ENCODE data around the gene MACROH2A1.
"Not testable (repeated sequence)": the region's sequence is repeated elsewhere in the genome, so short reads cannot be mapped to it uniquely, and the experiment has no call there.

MACROH2A1 gene

DNA sequence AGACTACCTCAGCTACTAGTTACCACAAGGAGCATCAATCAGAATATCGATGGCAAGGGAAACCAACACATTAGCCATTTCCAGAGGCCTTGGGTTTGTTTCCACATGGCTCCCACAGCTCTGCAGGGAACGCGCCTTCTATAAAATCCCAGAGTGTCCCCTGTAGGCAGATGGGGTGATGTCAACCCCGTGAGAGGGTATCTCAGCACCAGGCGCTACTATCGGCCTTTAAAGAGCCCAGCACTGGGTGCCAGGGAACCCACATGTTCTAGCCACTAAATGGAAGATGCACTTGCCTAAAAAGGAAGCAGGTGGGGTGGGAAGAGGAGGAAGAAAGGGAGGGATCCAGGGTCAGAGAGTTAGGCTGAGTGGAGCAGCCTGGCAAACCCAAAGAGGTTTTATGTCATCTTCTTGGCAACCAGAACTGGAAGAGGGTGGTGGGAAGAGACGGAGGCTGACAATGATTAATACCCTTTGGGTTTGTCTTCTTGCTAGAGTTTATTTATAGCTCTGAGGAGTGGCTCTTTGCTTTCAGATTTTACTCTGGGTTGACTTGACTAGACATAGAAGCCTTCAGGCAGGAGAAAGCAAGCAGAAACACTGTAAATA lies 19.9 kb downstream of the MACROH2A1 start:
- no peak for DNase-seq (ENCODE audit: extremely low read depth in 1 of 2, low read depth in 1 of 2)

DNA sequence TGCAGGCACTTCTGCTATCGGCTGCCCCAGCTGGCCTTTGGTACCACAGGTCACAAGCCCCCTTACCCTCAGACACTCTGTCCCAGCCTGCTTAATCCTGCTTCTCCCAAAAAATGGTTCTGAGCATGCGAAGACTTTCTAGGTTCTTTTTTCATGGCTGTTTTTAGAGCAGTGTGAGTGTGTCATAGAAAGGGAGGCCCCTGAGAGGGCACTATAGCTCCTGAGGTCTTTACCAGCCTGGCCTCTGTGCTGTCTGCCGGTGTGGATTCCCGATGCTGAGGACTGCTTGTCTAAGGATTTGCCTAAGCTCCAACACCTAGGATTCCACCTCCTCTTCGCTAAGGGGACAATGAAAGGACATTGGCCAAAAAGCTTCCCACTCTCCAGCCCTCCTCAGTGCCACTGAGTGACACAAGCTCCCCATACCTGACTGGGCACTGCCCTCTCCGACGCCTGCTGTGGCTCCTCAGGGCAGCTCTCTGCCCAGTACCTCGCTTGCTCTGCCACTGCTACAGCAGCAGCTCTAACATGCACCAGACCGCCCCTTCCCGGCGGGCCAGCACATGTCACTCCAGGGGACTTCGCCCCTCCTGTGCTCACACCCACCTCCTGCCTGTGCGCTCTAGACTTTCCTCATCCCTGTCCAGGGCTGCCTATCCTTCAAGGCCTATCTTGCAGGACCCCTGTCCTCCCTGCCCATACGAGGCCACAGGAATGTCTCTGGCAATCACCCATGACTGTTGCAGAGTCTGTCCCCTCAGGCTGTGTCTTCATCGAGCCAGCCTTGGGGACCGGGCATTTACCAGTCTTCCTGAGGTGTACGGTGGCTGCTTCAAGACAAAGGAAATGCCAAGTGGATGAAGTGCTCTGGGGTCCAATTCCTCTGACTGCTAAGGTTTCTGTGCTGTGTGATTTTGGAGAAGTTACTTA lies 21.0 kb downstream of the MACROH2A1 start:
- DNase-seq (ENCODE audit: extremely low read depth in 1 of 2, low read depth in 1 of 2), result no peak

DNA sequence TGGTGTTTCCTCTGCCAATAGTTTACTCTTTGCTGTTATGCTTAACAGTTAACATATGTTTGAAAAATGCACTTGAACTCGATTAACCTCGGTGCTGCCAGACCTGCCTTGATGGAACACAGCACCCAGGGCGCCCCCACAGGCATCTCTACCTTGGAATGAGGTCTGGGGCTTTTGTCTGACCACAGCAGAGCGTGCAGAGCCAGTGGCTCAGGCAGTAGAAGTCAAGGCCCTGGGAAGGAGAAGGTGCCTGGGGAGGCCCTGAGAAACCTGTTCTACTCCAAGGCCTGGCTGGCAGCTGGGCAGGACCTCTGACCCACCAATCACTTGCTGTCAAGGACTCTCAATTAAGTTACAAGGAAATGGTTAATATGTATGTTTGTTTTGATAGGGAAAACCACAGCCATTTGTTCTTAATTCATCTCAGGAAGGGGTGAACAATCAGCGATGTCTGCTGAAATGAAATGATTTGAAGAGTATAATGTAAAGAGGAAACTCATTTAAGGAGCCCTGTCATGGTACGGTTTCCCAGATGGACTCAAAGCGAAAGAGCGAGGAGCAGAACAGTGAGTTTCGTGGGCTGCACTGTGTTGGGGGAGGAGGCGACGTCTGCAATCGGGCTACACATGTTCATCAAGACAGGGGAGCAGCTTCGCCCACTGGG lies 21.9 kb downstream of the MACROH2A1 start:
- DNase-seq (ENCODE audit: extremely low read depth in 1 of 2, low read depth in 1 of 2), result peak in 1 of 2 donors; percentile 42

DNA sequence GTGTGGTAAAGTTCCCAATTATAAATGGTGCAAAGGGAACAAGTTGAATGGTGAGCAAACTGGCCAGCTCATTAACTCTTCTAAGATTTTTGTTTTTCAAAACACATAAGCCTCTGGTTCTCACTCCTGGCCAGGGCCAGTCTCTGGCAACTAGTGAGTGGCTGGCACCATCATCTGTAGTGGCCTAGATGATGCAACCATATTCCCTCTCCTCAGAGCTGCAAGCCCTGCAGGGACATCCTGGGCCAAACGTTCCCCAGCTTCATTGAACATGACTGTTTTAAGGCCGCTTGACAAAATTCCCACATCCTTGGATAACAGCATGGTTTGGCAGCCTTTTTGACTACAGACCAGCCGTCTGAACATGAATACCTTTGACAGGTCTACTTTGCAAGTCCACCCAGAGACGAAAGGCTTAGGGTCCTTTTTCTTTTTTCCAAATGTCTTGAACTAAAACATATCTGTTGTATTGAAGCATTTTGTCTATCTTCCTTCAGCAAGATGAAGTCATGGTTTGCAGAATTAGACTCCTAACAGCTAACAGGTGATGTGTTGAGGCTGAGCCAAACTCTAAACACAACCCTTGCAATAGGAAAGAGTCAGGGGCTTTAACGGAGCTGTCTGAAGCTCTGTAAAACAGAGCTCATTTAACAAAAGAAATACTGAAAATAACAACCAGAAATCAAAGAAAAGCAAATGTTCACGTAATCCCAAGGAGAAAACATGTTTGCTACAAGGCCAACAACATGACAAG lies 23.8 kb downstream of the MACROH2A1 start:
- no peak for DNase-seq (ENCODE audit: extremely low read depth in 1 of 2, low read depth in 1 of 2)

DNA sequence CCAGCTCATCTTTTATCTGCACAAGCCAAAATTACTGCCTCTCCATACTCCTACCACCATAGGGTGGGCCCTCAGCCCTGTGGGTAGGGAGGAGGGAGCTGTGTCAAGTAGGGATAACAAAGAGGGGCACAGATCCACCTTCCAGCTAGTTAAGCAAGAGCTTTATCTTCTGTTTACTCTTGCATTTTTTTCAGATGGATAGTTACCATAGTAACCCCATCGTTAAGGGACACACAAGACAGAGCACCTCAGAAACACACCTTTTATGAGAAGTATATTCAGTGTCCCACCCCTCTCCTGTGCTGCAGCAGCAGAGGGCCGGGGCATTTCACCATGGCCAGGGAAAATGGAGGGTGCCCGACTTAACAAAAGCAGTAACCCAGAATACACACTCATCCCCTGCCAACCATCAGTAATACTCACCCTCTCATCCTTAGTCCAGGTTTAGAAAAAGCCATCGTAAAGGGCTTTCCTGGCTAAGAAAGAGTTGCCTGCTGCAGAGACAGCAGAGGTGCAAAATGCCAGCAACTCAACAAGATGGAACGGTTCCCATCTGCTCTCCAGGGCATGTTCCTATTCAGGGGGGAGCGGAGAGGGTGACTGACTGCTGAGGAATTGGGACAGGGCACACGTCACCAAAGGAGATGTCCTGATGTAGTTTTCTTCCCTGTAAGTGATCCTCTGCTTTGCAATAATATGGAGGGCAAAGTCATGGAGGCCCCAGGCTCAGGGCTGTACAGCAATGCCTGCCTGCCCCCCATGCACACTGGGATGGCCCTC lies 25.1 kb downstream of the MACROH2A1 start:
- no peak for DNase-seq (ENCODE audit: extremely low read depth in 1 of 2, low read depth in 1 of 2)

DNA sequence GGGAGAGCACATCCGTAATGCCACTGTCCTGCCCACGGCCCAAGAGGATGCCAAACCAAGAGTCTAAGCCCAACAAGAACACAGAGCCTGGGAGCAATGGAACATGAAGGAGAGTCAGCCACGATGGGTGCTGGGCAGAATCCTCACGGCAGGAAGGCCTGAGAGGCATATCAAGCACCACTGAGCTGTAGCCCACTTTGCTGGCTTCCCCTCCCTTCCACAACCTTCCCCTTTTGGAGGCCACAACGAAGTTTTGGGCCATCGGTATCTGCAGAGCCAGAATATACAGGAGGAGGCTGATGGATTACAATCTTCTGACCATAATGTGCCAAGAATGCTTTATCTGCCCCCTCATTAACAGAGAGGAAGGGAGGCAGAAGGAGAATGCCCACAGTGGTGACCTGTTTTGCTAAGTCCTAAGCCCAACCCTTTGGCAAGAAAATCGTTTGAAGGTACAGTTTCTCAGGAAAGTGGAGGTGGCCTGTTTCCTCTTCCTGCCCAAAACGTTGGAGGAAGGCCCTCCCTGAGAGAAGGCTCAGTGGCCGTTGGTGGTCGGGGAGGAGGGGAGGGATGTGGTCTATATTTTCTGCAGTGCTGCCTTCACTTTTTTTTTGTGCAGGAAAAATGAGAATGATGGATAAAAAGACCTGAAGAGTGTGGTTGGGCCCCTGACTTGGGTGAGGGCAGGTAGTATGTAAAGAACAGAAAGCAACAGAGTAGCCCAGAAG lies 26.2 kb downstream of the MACROH2A1 start:
- no peak for DNase-seq (ENCODE audit: extremely low read depth in 1 of 2, low read depth in 1 of 2)

DNA sequence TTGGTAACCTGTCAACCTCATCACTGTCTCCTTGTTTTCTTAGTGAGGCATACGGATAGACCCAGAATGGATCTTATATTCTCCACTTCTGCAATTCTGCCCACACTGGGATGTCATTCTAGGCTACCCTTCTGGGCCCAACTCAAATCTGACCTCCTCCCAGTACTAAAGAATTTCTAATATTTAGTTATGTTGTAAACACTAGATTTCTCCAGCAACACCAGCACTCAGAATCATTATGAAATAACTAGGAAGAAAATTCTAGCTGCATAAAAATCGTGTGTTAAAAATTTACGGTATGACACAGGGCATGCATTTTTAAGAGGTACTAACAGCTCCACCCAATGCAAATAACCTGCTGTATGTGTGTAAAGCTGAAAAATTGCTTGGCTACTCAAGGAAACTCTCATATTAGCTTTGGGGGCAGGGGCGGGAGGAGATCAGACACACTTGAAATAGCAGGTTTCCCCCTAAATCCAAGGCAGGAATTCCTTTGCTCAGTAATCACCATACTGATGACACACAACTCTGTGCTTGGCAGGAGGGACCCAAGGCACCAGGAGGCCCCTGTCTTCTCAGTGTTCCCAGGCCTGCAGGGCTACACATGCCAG lies 27.3 kb downstream of the MACROH2A1 start:
- DNase-seq (ENCODE audit: extremely low read depth in 1 of 2, low read depth in 1 of 2), result no peak

DNA sequence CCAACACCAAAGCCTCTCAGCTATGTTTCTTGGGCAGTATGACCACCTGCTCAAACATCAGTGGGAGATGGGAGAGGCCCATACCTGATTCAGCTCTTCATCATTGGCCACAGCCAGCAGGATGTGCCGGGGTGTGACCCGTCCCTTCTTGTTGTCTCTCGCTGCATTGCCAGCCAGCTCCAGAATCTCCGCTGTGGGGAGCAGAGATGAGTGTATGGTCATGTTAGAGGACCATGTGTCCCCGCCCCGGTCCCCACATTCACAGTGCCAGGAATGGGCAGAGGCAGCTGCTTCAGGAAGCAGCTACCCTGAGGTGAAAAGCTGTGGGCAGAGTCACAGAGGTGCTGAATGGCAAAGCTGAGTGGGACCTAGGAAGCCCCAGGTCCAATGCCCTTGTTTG lies 29.1 kb downstream of the MACROH2A1 start:
- DNase-seq (ENCODE audit: extremely low read depth in 1 of 2, low read depth in 1 of 2), result no peak

DNA sequence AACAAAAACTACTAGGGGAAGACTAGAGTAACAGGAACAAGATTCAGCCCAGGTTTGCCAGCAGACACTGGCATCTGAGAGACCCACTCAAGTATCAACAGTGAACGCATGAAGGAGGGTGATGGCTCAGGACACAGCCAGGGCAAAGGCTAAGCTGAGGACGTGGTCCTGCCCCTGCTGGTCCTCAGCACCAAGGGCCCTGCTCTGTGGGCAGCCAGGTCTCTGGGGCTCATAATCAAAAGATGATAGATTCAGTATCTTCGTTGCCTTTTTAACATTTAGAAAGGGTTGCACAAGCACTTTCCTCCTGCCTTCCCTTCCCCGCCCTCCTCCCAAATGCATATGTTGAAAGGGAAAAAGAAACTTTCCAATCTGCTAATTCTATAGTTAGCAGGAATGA lies 31.5 kb downstream of the MACROH2A1 start:
- no peak for DNase-seq (ENCODE audit: extremely low read depth in 1 of 2, low read depth in 1 of 2)

DNA sequence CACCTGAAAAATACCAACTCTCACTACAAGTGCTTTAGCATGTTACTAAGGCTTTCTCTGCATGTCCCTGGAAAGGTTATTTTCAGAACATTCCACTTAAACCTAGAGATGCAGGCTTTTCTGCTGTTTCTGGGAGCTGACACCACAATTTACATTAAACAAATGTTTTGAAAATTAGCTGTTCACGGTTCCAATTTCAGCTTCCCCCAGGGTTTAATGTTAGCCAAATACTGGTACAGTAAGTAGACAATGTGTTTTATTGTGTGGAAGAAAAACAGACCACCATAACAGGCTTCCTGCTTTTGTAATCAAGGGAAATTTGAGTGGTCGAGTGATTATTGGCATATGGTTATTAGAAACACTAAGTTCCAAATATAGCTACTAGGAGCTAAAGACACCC lies 32.0 kb downstream of the MACROH2A1 start:
- no peak for DNase-seq (ENCODE audit: extremely low read depth in 1 of 2, low read depth in 1 of 2)

DNA sequence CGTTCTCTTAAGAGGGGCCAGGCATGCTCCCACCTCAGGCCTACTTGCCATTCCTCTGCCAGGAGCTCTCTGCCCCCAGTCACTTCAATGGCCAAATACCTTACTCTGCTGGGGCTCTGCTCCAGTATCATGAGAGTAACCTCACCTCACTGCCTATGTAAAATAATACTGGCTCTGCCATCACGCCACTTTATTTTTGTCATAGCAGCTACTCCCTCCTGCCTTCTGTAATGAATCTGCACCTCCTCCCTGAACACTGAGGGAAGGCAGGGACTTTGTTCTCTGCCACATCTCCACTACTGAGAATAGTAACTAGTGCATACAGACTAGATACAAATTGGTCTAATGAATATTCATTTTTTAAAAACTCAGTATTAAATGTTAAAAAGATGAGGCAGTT lies 33.8 kb downstream of the MACROH2A1 start:
- no peak for DNase-seq (ENCODE audit: extremely low read depth in 1 of 2, low read depth in 1 of 2)

DNA sequence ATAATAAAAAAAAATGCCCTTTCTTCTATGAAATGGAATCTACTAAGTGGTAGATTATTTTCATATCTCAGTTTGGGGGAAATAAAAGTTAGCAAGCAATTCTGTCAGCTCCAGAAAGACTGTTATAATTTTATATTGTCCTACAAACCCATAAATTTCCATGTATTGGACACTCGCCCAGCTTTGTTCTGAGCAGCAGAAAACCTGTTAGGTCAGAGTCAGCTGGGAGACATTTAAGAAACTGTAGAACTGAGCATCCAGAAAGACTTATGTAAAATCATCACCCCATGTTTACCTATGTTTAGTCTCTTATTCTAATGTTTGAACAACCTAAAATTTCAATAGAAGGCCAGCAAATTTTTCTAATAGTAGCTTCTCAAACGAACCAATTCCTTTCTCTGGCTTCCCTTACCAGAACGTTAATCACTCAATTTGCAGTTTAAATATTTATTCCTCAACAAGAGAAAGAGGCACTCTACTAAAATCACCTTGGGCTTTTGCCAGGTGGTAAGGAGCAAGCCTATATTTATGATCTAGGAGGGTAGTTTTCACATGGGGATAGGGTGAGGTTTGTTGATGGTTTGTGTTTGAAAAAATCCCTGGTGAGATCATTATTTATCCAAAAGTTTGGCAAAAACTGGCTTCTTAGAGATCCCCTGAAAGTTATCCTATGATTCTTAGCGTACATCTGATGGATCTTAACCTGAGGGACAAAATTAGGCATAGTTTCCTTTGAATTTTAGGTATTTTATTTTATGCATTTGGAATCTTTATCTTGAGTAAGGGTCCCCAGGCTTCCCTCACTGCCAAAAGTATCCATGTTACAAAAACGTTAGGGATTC lies 34.4 kb downstream of the MACROH2A1 start:
- no peak for DNase-seq (ENCODE audit: extremely low read depth in 1 of 2, low read depth in 1 of 2)

DNA sequence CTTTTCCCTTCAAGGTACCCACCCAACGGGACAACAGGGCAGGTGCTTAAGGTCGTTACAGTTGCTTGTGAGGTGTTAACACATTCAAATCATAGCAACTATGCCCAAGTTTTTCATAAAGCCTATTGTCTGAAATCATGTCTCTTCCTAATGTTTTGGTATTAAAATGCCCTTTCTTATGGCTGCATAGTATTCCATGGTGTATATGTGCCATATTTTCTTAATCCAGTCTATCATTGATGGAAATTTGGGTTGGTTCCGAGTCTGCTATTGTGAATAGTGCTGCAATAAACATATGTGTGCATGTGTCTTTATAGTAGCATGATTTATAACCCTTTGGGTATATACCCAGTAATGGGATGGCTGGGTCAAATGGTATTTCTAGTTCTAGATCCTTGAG lies 35.7 kb downstream of the MACROH2A1 start:
- DNase-seq (ENCODE audit: extremely low read depth in 1 of 2, low read depth in 1 of 2), result not testable (repeated sequence)

DNA sequence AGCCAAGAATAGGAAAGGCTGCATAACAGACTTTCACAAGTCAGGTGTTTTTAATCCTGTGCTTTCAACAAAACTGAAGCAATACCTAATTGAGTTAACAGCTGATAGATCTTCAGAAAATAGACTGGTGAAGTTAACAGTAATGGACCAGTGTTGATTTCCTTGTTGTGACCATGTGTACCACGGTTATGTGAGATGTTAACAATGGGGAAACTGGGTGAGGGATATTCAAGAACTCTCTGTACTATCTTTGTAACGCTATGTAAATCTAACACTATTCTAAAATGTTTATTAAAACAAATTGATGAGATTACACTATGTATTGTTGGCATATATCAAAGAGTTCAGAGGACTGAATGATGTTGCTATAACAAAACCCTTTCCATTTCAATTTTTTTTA lies 36.9 kb downstream of the MACROH2A1 start:
- no peak for DNase-seq (ENCODE audit: extremely low read depth in 1 of 2, low read depth in 1 of 2)

DNA sequence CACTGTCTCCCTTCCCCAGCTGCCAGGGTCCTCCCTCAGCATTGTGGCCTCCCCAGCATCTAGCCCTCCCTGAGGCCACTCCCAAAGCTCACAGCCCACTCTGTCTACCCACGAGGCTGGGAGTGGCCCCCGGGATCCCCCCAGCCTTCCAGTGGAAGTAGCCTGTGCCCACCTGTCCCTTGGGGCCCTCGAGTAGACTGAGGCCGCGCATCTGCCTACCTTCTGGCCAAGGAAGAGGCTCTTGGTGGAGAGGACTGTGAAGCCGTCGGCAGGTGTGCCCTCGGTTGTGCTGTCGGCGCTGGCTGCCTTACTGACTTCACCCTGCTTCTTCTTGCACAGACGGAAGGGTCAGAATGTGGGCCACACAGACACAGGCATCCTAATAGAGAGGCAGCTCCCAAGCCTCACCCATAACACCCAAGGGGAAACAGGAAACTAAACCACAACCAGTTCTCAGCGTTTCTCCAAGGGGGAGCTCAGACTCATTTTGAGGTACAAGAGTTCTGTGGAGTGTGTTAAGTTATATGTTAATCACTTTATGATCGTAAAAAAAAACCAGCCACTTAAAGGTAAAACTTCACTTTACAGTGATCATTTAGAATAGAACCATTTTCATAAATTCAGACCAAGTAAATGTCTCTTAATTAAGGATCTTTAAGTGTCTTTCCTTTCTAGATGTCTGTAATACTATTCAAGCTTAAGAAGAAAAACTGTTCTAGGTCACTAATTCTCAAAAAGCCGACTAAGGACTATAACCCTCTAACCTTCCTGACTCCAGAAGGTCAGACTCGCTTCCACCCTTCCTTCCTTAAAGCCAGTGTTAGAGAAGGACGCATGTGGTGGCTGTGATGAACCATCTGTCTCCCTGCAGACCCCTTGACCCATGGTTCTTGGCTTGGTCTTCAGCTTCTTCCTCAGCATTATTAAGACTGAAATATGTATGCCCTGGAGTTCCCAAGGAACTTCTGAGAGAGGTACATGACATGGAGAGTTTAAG lies 38.5 kb downstream of the MACROH2A1 start:
- no peak for DNase-seq (ENCODE audit: extremely low read depth in 1 of 2, low read depth in 1 of 2)

DNA sequence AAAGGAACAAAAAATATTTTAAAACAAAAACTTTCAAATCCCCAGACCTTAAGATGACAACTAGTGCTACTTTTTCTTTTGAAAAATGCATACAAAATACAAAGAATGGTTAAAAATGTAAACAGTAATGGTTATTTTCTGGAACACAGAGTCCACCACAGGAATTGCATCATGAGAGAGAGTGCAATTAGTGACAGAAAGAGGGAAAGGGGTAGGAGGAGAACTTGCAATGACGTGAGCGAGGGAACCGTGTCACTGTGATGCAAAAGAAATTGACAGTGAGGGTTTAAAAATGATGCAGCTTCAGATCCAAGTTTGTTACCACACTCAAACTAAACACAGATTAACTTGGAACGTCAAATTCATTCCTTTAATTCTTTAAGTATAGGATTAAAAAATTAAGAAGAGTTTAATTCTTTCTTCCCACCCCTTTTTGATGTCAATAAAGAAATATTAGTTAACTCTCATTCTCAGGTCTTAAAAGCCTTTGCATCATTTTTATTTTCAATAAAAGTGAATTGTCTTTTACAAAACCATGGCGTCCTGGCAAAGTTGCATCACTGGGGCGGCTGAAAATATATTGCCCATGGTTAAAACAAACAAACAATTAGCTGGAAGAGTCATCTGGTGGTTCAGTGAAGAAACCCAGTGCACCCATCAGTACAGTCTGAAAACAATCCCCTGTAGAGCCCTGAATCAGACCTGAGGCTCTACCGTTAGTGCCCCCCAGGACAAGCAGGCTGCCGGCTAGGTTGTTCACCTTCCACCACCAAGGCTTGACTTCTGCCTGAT lies 39.5 kb downstream of the MACROH2A1 start:
- no peak for DNase-seq (ENCODE audit: extremely low read depth in 1 of 2, low read depth in 1 of 2)
